Measurements from ENCODE around the gene ANKRD55. TPM values are rescaled to one million over a fixed set of nuclear protein-coding genes. Genes with fewer than 3 reads are reported as not detected.
"Not testable (repeated sequence)": the region's sequence is repeated elsewhere in the genome, so short reads cannot be mapped to it uniquely, and the experiment has no call there.

Gene ANKRD55
- total and polyA plus RNA-seq, 11 donors = 0.11 to 0.15 TPM; not detected in 9

DNA sequence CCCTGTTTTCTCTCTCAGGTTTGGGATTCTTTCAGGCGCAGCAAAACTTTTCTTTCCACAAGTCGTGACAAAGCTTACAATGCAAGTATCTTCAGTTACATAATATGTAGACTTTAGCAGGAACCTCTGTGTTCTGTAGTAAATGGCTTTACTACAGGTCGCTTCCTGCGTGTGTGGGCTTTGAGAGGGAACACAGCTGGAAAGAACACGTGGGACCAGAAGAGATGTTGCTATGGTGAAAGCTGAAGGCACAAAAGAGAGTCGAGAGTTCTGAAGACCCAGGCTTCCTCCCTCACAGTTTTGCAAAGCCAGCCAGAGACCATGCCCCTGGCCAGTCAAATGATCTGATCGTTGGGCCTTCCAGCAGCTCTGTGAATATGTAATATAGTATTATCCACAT is 4.0 kb downstream of the ANKRD55 start:
- DNase-seq = no peak
- no peak overlapping the region for H3K27ac ChIP-seq
- no peak for TF ChIP-seq POLR2A (IDR thresholded peaks at IDR 0.05)
- no peak for TF ChIP-seq CTCF (IDR thresholded peaks at IDR 0.05)
- H3K9me3 ChIP-seq = peaks cover 0 to 4% (median 0%) of the 10 kb centered on the region in 12 donors
- H3K27me3 ChIP-seq = no peaks in the 10 kb centered on the region
- H3K36me3 ChIP-seq = no peaks in the 10 kb centered on the region
- 66 to 77% (median 73%) methylated on average over 7 of the region's 7 CpGs for WGBS, 4 donors
- peaks cover 0 to 4% (median 0%) of the 10 kb centered on the region in 12 donors for H3K4me1 ChIP-seq
- no peak overlapping the region for H3K4me3 ChIP-seq
- intact Hi-C loops (cut with DNase I) = no loop called here
- ATAC-seq = no peak

DNA sequence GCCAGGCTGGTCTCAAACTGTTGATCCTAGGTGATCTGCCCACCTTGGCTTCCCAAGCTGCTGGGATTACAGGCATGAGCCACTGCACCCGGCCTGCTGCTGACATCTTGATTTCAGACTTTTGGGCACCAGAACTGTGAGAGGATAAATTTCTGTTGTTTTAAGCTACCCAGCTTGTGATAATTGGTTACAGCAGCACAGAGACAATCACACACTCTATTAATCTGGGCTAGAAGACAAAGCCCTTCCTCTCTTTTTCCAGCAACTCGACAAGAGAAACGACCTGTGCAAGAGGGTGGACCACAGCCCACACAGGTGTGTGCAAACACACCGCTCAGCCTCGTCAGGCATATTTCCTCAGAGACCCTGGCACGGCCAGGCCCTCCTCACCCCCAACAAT is 4.5 kb downstream of the ANKRD55 start:
- TF ChIP-seq CTCF (IDR thresholded peaks at IDR 0.05) (no peak), POLR2A (IDR thresholded peaks at IDR 0.05) (no peak)
- Histone ChIP-seq H3K4me1 (peaks cover 0 to 4% (median 0%) of the 10 kb centered on the region in 12 donors), H3K27ac (no peak overlapping the region), H3K9me3 (peaks cover 0 to 4% (median 0%) of the 10 kb centered on the region in 12 donors), H3K36me3 (no peaks in the 10 kb centered on the region), H3K4me3 (no peak overlapping the region), H3K27me3 (no peaks in the 10 kb centered on the region)
- intact Hi-C loops (cut with DNase I) = no loop called here
- DNase-seq (no peak), ATAC-seq (no peak)
- 84 to 93% (median 86%) methylated on average over 6 of the region's 6 CpGs for WGBS, 4 donors

DNA sequence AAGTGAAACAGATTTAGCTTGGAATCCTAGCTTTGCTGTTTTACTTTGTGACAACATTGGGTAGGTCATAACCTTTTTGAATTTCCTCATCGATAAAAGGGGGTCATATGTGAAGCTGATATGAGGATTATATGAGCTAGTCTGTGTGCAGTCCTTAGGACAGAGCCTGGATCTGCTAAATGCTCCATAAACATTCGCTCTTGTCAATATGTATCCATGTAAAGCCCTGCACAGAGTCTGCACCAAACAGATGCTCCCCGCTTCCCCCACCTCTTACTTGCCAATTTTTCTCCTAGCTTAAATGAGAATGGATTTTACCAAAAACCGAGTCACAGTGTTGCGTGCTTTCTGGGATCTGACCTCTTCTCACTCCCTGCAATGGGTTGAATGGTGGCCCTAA is 5.4 kb downstream of the ANKRD55 start:
- ATAC-seq (no peak), DNase-seq (no peak)
- Histone ChIP-seq H3K27ac (no peak overlapping the region), H3K4me1 (no peaks in the 10 kb centered on the region), H3K36me3 (no peaks in the 10 kb centered on the region), H3K4me3 (no peak overlapping the region), H3K27me3 (no peaks in the 10 kb centered on the region), H3K9me3 (peaks cover 0 to 4% (median 0%) of the 10 kb centered on the region in 12 donors)
- intact Hi-C loops (cut with DNase I) = no loop called here
- 75 to 95% (median 85%) methylated on average over 5 of the region's 5 CpGs for WGBS, 4 donors
- TF ChIP-seq POLR2A (IDR thresholded peaks at IDR 0.05) (no peak), CTCF (IDR thresholded peaks at IDR 0.05) (no peak)

DNA sequence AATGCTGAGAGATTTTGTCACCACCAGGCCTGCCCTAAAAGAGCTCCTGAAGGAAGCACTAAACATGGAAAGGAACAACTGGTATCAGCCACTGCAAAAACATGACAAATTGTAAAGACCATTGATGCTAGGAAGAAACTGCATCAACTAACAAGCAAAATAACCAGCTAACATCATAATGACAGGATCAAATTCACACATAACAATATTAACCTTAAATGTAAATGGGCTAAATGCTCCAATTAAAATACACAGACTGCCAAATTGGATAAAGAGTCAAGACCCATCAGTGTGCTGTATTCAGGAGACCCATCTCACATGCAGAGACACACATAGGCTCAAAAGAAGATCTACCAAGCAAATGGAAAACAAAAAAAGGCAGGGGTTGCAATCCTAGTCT is 9.8 kb downstream of the ANKRD55 start:
- H3K27ac ChIP-seq; H3K4me1 ChIP-seq; DNase-seq; H3K27me3 ChIP-seq; ATAC-seq; H3K36me3 ChIP-seq; intact Hi-C loops (cut with DNase I); H3K4me3 ChIP-seq: not testable (repeated sequence)
- H3K9me3 ChIP-seq = peaks cover 0 to 23% (median 0%) of the 10 kb centered on the region in 12 donors

DNA sequence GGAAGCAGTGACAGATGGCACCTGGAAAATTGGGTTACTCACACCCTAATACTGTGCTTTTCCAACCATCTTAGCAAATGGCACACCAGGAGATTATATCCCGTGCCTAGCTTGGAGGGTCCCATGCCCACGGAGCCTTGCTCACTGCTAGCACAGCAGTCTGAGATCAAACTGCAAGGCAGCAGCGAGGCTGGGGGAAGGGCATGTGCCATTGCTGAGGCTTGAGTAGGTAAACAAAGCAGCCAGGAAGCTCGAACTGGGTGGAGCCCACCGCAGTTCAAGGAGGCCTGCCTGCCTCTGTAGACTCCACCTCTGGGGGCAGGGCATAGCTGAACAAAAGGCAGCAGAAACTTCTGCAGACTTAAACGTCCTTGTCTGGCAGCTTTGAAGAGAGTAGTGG is 11.5 kb downstream of the ANKRD55 start:
- H3K27ac ChIP-seq; DNase-seq; ATAC-seq; H3K4me3 ChIP-seq; H3K36me3 ChIP-seq; H3K27me3 ChIP-seq; H3K4me1 ChIP-seq; intact Hi-C loops (cut with DNase I): not testable (repeated sequence)
- 85 to 93% (median 91%) methylated on average over 5 to 6 of the region's 6 CpGs for WGBS, 4 donors
- H3K9me3 ChIP-seq = peaks cover 0 to 32% (median 8%) of the 10 kb centered on the region in 12 donors

Data from heart left ventricle (tissue), 16 donors.